Stomach (tissue), 4 donors: Measurements from ENCODE around the gene MAGI1.

Experiments
- CTCF ChIP-seq, 7 experiments: fragments of 450-650 bp in 4 of 7; fragments of 200-600 bp in 3 of 7; sonication (generic) in 3 of 7; IDR thresholded peaks; one replicate each; pipeline ENCODE4 v1.5.1; 2016 to 2019; ENCODE audit warnings: antibody characterized with exemption in 7 of 7, control low read depth in 2 of 7, mild to moderate bottlenecking in 1 of 7
- EP300 ChIP-seq: sonication (generic); formaldehyde crosslinking; IDR thresholded peaks from one replicate; pipeline ENCODE4 v1.6.1; 2017; ENCODE audit warnings: antibody characterized with exemption
- POLR2A ChIP-seq, 4 donors: fragments of 450-650 bp; IDR thresholded peaks; one replicate each; pipeline ENCODE4 v1.6.1; 2016; ENCODE audit warnings: antibody characterized with exemption in 4 of 4, control low read depth in 2 of 4, mild to moderate bottlenecking in 1 of 4, moderate library complexity in 1 of 4
- POLR2AphosphoS5 ChIP-seq, 3 donors: sonication (generic); formaldehyde crosslinking; IDR thresholded peaks; one replicate each; pipeline ENCODE4 v1.6.1; 2016; ENCODE audit warnings: antibody characterized with exemption in 3 of 3

DNA sequence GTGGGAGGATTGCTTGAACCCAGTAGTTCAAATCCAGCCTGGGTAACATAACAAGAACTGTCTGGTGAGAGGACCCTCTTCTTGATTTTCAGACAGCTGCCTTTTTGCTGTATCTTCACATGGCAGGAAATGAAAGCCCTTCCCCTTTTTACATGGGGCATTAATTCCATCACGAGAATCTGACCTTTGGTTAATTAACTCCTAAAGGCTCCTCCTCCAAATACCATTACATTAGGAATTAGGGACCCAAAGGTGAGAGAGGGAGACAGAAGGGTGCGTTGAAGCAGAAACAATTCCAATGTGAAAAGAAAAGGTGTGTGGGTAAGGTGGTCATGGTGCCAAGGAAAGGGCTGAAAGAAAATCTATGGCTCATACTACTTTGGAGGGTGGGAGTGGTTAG is 536.2 kb downstream of the MAGI1 start:
- TF ChIP-seq CTCF (IDR thresholded peaks at IDR 0.05), result no peak
- TF ChIP-seq POLR2A (IDR thresholded peaks at IDR 0.05), result no peak
- TF ChIP-seq EP300, result no peak
- TF ChIP-seq POLR2AphosphoS5 (IDR thresholded peaks at IDR 0.05), result no peak
